Fibroblast of mammary gland (primary cell): ENCODE results near the gene ZNF57.

Source experiments
- DNase-seq: peaks from one replicate; pipeline ENCODE4 v3.0.0-alpha.2; 2010; ENCODE audit warnings: low read depth
- H3K4me3 ChIP-seq: 2 replicates; pipeline ENCODE4 v1.5.1; 2011; ENCODE audit warnings: low read depth, mild to moderate bottlenecking, low read length, moderate library complexity; ENCODE audit not compliant: control insufficient read depth
- CTCF ChIP-seq: conservative IDR thresholded peaks from 2 replicates; pipeline ENCODE4 v1.5.1; 2011; ENCODE audit warnings: low read depth, low read length, inconsistent platforms; ENCODE audit not compliant: control insufficient read depth, insufficient read depth

Gene ZNF57

GRCh38 chr19:2900296-2901252, at the start of gene ZNF57:
Gene ZNF57 (plus strand): TSS chr19:2900928. CDS start chr19:2901046, 118 bp downstream.
- DNase-seq = peak; percentile 99
- no peak for TF ChIP-seq CTCF
- peak within 1 kb of the TSS; percentile 87 for H3K4me3 ChIP-seq

- H3K4me3 ChIP-seq = no peak overlapping the region
- no peak for DNase-seq
- TF ChIP-seq CTCF = no peak
Observed at GRCh38 chr19:2852598-2852997, 48.1 kb upstream of the ZNF57 start.

- no peak overlapping the region for H3K4me3 ChIP-seq
- TF ChIP-seq CTCF = no peak
- no peak for DNase-seq
Observed at GRCh38 chr19:2853015-2853606, 47.6 kb upstream of the ZNF57 start.

- DNase-seq = no peak
- no peak for TF ChIP-seq CTCF
- H3K4me3 ChIP-seq = no peak overlapping the region
Observed at GRCh38 chr19:2854849-2855248, 45.9 kb upstream of the ZNF57 start.

GRCh38 chr19:2856457-2857050, 44.2 kb upstream of the ZNF57 start:
- DNase-seq = no peak
- no peak overlapping the region for H3K4me3 ChIP-seq
- no peak for TF ChIP-seq CTCF

- DNase-seq = no peak
- TF ChIP-seq CTCF = no peak
- H3K4me3 ChIP-seq = no peak overlapping the region
Observed at GRCh38 chr19:2858864-2859263, 41.9 kb upstream of the ZNF57 start.
